Eye (tissue), 1 donor: ENCODE data around the gene SYPL2.

Experiments
- DNase-seq: peaks from one replicate; pipeline ENCODE4 v3.0.0-alpha.2; 2015

The SYPL2 gene

DNA sequence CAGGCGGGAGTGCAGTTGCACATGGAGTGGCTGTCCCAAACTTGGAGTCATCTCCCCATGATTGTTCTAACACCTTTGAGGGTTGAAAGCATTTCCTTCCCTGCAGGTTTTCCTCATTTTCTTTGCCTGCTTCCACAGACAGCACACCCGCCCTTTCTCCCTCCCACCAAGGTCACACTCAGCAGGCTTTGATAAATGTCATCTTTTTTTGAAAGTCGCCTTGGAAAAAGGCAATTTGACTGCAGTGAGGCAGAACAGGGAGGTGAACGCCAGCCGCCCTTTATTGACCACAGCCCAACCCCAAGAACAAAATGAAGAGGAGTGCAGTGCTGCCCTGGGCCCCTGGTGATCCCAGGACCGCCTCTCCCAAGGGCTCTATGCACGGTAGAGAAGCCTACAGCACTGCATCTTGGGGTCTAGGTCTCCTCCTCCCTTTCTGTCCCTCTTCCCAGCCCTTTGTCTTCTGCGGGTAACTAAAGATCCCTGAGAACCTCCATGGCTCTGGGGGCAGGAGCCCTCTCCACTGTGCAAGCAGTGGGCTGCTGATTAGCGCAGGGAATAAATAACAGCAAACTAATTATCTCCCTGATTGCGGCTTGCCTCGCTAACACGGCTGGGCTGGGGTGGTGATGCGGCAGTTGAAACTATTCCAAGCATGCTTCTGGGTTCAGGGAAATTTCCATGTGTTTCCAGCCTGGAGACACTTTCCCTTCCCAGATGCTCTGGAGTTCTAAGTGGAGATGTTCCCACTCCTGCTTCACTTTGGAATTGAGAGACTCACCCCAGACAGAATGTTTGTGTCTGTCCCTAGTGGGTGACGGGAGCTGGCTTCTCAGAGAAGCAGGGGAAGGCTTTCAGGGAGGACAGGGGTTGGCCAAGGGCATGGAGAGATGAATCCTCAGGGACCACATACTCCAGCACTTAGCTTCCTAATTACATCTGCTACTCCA, 54.9 kb downstream of the SYPL2 start:
- DNase-seq: peak; percentile 48

- no peak for DNase-seq
These were observed 55.7 kb downstream of the SYPL2 start for GRCh38 chr1:109522026-109522425.

GRCh38 chr1:109523706-109524105, 57.4 kb downstream of the SYPL2 start:
- no peak for DNase-seq

DNA sequence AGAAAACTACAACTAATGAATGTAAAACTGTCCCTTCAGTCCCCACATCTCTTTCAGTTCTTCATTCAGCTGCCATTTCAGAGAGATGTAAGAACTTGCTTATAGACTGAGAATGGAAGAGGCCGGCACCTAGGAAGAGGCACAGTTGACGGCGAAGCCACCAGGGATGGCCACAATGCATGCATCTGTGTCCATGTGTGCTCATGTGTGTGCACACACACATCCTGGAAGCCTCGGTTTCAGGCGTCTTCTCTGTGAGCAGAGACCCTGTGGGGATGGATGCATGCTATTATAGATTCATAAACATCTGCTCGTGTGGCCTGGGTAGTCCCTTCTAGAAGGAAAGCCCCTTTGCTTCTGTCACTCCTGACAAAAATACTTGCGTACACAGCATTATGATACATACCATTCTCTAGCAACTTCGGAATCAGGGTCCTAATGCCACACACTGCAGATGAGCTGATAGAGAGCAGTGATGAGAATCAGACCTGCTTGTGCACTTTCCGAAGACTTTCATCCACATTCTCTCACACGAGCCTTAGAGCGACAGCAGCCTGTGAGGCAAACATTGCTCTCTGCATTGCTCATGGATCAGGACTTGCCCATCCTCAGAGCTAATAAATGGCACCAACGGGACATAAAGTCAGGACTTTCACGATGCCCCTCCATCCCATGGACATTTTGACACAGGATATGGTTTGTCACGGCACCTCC, 60.9 kb downstream of the SYPL2 start:
- peak; percentile 63 for DNase-seq

GRCh38 chr1:109527846-109528695, 61.7 kb downstream of the SYPL2 start:
- no peak for DNase-seq

- no peak for DNase-seq
These were observed 62.4 kb downstream of the SYPL2 start for GRCh38 chr1:109528712-109529111.

DNA sequence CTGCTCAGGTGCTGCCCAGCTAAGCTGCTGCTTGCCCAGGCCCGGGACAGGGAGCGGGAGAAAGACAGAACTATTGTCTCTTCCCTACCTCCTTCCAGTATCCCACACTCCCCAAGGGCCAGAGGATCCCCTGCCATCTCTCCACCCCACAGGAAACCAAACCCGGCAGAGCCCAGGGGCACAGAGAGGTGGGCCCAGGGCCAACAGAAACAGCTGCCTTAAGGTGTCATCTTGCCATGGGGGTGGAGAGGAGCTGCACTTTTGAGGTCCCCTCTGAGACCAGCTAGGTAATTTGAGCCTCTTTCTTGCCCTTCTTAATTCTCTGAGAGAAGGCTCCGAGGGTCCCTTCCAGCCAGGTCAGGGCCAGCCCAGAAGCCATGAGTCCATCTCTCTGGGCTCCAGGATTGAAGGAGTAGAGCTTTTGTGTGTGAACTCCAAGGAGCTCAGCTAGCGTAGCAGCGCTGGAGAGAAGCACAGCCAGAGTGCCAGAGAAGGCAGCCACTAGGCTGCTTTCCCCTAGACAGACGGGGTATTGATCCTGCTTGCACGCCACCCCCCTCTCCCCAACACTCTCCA, 63.6 kb downstream of the SYPL2 start:
- DNase-seq: no peak

DNA sequence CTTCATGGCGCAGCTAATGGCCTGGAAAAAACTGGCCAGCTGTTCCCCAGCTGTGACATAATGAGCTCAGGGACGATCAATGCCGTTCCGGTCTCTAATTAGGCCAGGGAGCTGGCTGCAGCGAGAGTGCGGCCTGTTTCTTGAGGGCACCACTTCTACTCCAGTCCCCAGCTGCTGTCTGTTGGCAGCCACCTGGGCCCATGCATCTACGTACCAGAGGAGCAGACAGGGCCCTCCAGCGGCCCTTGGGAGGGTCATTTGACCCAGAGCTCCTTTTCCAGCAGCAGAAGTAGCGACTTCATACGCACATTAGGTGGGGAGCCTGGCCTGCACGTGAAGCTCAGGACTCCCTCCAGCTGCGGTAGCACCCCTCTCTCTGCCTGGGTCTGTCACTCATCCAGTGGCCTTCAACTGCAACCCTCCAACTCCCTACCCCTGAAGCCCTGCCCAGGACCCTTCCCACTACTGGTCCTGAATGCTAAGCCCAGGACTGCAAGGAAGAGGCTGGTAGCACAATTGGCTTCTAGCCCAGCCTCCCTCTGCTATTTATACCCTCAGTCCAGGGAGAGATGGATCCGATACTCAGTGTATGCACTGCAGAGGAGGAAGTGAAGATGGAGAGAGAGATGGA, 64.2 kb downstream of the SYPL2 start:
- peak; percentile 97 for DNase-seq

DNA sequence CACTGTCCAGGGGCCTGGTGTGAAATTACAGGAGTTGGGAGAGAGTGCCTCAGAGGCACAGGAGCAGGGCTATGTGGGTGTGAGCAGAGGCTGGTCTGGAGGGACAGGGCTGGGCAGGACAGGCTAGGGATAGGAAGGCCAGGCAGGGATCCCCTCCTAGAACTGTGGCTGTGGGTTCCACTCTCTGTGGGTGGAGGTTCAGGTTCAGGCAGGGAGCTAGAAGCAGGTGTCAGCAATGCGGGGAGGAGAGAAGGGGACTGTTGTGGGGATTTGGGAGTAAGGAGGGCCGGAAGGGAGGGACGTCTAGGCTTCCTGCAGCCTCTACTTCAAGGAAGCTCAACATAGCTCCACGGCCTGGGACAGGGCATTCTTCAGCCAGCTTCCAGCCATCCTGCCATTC, 65.0 kb downstream of the SYPL2 start:
- no peak for DNase-seq
